EL (cell line): ENCODE measurements around the gene CX3CR1.
A peak's percentile ranks its signal among the peaks of the same experiment; 100 is the strongest.
"Not testable (repeated sequence)": the region's sequence is repeated elsewhere in the genome, so short reads cannot be mapped to it uniquely, and the experiment has no call there.

Experiments
- DNase-seq: peaks from one replicate; pipeline ENCODE4 v3.0.0-alpha.2; 2016

CX3CR1 gene, protein sequence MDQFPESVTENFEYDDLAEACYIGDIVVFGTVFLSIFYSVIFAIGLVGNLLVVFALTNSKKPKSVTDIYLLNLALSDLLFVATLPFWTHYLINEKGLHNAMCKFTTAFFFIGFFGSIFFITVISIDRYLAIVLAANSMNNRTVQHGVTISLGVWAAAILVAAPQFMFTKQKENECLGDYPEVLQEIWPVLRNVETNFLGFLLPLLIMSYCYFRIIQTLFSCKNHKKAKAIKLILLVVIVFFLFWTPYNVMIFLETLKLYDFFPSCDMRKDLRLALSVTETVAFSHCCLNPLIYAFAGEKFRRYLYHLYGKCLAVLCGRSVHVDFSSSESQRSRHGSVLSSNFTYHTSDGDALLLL

DNA sequence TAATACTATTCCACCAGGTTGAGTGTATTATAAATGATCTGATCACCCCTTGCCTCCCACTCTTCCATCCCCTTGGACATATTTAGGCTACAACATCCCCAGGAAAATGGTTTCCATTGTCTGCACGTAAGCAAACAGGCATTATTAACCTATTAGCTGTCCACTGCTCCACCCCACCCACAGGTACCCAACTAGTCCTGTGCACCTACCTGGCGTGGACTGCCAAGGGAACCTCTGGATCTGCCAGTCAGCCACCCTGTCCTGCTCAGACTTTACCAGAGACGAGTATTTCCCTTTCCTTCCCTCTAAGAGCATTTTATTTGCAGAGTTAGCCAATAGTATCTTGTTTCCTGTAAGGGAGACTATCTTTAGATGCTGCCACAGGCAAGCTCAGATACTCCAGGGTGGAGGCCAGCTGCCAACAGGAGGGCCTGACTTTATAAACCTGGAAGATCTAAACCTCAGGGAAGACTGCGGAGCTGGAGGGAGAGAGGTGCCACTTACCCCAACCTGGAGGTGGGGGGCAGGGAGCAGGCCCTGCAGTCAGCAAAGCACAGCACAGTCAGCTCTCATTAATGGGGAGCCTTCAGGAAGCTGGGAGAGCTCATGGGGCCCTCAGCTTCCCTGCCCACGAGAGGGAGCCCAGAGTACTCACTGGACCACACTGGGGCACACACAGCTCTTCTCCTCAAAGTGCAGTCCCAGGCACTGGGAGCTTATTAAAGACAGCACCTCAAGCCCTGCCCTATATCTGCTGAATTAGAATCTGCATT, at the start of gene CX3CR1:
Gene CX3CR1 (minus strand): TSS at position 292 of the 773 bp plus-strand sequence. CDS start 13,527 bp downstream, outside the sequence.
- no peak for DNase-seq

DNA sequence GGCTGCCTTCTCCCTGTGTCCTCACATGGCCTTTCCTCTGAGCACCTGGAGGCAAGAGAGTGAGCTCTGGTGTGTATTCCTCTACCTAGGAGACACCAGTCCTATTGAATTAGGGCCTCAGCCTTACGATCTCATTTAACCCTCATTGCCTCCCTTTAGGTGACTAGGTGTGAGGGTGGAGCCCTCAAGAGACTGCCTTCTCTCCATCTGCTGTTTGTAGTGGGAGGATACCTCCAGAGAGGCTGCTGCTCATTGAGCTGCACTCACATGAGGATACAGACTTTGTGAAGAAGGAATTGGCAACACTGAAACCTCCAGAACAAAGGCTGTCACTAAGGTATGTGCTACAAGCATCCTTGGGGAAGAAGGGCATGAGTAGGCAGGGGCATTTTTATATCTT, 49.7 kb upstream of the CX3CR1 start, which contains the start of gene CCR8:
Gene CCR8 (plus strand): TSS at position 217 of the 400 bp plus-strand sequence. CDS start 2,623 bp downstream, outside the sequence.
- DNase-seq: no peak

DNA sequence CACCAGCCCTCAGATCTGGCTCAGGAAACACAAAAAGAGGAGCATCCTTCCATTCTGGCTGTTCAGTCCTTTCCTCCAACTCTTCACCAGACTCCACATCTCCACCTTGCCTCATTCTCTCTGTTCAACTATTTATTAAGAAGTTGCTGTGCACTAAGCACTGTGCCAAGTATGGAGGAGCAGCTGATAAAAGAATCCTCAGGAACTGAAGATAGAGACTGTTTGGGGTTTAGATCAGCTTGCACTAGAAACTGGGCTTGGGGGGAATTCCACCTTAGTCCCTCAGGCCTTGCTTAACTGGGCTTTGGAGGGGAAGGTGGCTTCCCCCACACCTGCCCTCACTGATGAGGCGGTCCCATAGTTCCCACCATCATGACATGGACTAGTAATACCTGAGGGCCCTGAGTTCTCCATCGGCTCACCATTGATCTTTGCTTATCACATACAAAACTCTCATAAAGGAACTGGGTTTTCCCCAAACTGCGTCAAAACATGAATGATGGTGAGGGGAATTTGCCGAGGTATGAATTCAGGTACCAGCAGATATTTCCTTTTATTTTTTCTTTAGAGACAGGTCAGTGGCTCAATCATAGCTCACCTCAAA, 48.0 kb upstream of the CX3CR1 start:
- DNase-seq: no peak

DNA sequence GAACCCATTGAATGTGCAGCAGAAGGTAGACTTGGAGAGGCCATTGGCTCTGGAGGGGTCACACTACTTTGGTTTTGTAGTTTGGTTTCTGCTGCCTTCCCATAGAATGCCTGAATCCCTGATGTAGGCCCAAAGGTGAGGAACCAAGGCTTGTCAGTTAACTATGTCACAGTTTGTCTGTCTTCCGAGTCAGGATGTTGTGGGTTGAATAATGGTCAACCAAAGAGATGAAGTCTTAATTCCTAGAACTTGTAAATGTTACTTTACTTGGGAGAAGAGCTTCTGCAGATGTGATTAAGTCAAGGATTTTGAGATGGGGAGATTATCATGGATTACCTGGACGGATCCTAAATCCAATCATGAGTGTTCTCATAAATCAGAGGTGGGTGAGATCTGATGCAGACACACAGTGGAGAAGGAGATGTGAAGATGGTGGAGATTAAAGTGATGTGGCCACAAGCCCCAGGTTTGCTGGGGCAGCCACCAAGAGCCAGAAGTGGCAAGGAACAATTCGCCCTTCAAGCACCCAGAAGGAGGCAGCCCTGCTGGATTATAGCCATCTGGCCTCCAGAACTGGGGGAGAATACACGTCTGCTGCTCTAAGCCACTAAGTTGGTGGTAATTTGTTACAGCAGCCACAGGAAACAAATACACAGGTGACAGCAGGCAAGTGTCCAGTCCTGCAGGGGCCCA, 47.4 kb upstream of the CX3CR1 start:
- no peak for DNase-seq

DNA sequence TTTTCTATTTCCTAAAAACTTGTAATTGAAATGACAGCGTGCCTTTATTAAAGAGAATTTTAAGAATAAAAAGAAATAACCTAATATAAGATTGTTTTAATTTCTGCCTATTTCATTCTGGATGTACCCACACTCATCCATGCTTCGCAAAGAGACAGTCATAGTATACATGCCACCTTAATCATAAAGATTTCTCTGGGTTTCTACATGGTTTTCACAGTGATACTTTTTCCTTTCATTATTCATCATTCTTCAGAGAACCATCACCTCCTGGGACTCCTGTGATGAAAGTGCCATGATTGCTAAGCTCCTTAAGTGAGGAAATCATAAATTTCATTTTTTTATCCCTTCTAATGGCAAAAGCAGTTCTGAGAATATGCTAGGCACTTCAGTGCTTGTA, 45.4 kb upstream of the CX3CR1 start:
- DNase-seq: no peak

DNA sequence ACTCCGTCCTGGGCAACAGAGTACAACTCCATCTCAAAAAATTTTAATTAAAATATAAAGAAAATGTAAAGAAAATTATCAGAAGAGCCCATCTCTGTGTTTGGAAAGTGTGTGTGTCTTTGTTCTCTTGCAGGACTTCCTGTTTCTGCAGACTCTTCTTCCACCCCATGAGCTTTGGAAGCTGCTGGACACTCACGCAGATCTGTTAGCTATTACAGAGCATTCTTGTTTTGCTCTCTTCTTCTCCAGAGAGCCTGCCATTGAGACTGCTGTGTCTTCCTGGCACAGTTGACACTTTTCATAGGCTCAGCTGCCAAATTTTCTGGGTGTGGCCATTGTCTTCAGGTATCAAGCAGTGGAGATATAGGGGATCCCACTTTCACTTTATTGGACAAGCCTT, 43.7 kb upstream of the CX3CR1 start:
- no peak for DNase-seq

DNA sequence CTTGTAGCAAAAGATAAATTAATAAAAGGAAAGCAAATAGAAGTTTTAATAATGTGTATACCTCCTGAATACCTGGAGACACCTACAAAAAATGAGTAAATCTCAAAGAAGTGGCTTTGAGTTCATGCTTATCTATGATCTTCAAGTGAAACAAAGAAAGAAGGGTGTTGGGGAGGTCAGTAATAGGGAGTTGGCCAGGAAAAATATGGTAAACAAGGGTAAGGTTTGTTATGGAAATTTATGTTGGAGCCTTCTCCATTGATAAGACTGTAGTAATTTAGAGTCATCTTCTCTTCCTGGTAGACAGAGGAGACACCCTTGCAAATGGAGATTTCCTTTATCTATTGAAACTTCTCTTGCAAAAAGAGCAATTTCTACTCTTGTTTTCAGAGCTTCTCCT, 43.1 kb upstream of the CX3CR1 start:
- DNase-seq: no peak

DNA sequence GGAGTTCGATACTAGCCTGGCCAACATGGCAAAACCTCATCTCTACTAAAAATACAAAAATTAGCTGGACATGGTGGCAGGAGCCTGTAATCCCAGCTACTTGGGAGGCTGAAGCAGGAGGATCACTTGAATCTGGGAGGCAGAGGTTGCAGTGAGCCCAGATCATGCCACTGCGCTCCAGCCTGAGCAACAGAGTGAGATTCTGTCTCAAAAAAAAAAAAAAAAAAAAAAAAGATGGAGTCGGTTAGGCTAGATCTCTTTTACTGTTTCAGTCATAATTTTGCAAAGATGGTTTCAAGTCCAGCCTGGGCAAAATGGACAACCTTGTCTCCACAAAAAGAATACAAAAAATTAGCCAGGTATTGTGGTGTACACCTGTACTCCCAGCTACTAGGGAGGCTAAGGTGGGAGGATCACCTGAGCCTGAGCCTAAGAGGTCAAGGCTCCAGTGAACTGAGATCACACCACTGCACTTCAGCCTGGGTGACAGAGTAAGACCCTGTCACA, 42.4 kb upstream of the CX3CR1 start:
- not testable (repeated sequence) for DNase-seq

DNA sequence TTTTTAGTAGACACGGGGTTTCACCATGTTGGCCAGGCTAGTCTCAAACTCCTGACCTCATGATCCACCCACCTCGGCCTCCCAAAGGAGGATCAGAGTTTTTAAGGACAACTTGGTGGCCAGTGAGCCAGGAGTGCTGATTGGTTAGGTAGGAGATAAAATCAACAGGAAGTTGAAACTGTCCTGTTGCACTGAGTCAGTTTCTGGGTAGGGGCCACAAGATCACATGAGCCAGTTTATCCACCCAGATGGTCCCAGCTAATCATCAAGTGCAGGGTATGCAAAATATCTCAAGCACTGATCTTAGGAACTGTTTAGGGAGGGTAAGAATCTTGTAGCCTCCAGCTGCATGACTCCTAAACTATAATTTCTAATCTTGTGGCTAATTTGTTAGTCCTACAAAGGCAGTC, 41.7 kb upstream of the CX3CR1 start:
- DNase-seq: peak; percentile 11

DNA sequence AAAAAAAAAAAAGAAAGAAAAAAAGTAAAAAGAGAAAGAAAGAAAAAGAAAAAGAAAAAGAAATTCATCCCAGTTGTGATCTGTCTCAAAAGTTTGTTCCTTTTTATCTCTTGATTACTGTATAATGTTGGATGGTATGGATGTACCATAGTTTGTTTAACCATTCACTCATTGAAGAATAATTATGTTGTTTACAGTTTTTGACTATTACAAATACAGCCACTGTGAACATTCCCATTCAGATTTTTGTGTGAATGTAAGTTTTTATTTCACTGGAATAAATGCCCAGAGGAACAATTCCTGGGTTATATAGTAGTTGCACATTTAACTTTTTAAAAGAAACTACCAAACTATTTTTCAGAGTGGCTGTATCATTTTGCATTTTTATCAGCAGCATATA, 39.4 kb upstream of the CX3CR1 start:
- DNase-seq: no peak

DNA sequence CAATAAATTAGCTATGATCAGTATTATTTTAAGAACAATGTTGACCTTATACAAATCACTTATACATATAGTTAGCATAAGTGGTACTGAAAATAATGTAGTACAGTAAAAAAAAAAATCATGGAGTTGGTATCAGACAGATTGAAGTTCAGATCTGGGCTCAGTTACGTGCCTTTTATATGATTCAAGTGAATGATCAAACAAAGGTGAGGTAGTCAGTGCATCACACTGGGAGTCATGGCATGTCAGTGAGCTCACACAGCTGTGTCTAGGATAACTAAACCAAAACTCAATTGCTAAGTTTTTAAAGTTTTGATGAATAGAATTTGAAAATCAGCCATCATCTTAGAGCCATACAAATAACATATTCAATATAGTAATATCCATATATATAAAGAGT, 38.5 kb upstream of the CX3CR1 start:
- no peak for DNase-seq

DNA sequence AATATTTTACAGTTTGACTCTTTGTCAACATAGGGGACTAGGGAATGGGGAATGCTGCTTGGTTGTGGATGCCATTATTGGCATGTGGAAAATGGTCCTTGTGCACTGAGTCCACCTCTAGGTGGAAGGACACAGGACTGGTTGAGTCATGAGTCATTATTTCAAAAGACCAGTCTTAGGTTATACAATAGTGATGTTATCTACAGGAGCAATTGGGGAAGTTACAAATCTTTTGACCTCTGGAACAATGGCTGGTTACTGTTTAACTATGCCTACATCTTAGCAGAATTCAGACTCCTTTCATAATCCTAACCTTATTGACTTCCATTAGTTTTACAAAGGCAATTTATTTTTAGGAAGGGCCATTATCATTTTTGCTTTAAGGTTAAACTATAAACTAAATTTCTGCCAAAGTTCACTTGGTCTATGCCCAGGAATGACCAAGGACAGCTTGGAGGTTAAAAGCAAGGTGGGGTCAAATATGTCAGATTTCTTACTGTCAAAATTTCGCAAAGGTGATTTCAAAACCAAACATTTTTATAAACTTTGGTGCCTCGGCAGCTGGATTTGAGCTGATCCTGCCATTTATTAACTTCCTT, 37.8 kb upstream of the CX3CR1 start:
- DNase-seq: no peak

DNA sequence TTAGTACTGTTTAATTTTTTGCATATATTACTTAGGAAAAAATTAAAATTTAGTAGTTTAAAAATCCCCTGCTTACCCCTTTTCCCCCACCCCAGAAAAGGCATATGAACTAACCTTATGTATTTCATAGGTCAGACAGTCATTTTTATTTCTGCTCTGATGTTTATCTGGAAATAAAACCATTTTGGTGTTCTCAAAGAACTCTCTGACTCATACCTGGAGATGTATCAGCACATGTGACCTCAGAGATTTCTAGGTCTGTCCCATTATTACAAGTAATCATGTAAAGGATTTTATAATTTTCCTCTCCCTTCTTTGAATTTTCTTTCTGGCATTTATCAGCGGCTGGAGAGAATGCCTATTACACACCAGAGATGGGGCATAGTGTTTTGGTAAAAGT, 35.6 kb upstream of the CX3CR1 start:
- no peak for DNase-seq

DNA sequence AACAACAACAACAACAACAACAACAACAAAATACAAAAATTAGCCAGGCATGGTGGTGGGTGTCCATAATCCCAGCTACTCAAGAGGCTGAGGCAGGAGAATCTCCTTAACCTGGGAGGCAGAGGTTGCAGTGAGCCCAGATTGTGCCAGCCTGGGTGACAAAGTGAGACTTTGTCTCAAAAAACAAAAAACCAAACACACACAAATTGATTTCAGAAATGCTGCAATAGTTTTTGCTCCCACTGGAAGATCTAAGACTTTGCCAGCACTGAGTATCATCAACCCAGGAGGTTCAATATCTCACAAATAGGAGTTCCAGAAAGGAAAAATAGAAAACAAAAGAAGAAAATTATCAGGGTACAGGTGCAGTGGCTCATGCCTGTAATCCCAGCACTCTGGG, 33.5 kb upstream of the CX3CR1 start:
- no peak for DNase-seq

DNA sequence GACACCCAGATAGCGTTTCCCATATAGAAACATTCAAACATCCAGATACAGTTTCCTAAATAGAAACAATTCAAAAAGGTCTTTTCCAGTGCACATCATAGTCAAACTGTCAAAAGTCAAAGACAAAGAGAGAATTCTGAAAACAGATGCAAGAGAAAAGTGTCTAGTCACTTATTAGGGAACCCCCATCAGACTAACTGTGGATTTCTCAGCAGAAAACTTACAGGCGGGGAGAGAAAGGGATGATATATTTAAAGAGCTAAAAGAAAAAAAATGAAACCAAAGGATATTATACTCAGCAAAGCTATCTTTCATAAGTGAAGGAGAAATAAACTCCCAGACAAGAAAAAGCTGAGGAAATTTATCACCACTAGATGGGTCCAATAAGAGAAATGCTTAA, 22.3 kb upstream of the CX3CR1 start:
- DNase-seq: no peak

DNA sequence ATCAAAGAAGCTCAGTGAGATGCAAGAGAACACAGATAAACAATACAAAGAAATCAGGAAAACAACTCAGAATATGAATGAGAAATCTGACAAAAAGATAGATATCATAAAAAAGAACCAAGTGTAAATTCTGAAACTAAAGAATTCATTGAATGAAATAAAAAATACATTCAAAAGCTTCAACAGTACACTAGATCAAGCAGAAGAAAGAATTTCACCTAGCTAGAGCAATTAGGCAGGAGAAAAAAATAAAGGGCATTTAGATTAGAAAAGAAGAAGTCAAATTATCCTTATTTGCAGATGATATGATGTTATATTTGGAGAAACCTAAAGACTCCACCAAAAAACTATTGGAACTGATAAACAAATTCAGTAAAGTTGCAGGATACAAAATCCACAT, 19.4 kb upstream of the CX3CR1 start:
- no peak for DNase-seq

DNA sequence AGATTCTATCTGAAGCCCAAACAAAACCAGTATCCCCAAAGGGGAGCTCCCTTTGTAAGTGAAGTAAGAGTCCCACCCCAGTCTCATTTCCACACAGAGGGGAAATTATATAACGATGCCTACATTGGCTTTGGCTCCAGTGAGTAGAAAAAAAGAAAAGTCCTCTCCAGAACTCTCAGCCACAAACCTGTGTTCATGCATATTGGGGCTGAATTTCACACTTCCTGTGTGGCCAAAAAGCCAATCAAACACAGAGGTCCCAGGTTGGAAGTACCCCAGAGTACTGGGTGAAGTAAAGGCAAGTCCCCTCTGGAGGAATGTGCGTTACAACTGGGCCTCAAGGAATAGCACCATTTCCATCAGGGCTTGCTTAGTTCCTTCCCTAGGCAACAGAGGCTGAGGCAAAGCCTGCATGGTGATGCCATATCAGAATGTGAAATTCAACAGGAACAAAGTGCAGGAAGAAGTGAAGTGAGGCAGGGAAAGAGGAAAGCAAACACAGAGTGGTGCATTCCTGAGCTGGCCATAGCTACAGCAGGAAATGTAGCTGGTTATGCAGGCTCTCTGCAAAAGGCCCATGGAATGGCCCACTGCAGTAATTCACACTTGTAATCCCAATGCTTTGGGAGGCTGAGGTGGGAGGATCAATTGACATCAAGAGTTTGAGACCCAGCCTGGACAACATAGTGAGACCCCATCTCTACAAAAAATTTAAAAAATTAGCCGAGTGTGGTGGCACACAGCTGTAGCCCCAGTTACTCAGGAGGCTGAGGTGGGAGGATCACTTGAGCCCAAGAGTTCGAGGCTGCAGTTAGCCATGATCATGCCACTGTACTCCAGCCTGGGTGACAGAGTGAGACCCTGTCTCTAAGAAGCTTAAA, 16.6 kb upstream of the CX3CR1 start:
- no peak for DNase-seq

DNA sequence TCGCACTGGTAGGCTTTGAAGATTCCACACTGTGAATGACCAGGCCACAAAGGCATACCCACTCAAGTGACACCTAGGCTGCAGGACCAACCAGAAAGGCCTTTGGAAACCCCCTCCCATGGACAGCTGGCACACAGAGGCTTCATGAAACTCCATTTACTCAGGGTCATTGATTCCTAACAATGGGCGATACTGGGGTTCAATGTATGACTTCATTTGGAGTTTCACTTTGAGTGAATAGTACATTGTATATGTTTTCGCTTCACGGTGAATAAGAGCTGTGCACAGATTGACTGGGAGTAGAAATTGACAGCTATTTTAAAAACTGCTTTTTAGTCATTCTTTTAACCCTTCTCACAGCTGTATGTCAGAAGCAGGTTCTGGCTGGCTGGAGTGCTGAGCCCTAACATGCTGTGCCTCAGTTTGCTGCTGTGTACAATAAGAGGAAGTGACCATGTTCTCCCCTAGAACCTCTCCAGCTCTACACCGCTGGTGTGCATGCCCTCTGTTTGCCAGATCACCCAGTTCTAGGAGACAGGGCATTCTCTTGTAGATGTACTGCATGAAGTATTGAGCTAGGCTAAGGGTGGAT, 15.4 kb upstream of the CX3CR1 start:
- no peak for DNase-seq

DNA sequence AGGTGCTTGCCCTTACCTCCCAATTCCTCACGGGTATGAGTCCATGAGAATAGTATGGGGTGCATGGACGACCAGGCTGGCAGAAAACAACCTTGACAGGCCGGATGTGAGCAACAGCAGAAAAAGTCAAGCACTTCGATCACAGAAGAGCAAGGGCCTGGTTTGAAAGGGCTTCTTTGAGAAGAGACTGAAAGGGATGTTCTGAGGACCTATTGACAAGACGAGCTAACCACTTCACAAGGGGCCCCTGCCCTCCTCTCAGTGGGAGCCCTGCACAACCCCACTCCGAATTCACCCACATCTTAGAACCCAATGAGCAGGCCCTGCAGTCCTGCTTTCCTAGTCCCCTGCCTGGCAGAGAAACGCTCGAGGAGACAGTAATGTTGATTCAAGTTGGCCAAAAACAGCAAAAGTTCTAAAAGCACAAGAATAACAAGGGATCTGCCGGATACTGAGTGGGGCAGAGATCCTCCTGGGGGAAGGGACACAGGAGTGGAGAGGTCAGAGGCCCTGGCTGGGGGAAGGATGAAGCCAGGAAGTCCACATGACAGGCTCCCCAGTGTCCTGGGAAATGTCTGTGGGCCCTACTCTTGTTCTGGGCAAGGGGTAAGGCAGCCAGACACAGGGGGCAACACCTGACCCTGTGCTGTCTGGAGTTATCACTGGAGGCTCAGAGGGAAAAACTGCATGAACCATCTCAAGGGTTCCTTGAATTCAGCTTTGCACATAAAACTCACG, 14.8 kb upstream of the CX3CR1 start:
- DNase-seq: no peak

DNA sequence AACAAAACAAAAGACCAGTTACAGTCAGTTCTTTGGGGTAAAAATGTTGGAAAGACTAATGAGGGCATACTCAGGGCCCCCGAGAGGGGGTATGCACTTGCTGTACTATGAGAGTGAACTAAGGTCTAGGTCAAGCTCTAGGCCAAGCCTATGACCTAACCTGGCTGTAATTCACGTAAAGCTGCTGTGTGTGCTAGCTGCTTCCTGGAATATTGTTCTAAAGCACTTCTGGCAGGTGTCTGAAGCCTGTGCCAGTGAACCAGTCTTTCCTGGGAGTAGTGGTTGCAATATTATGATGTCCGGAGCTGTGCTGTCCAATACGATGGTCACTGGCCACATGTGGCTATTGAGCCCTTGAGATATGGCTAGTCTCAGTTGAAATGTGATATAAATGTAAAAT, 13.1 kb upstream of the CX3CR1 start:
- DNase-seq: no peak
